Heart left ventricle (tissue), 13 donors: ENCODE measurements around the gene USP40.

ENCODE experiments used
- CTCF ChIP-seq, 12 donors: fragments of 200-600 bp; sonication (generic) in 4 of 12; IDR thresholded peaks; one replicate each; pipeline versions ENCODE4 v1.5.0 to v1.8.0; 2018 to 2022; ENCODE audit warnings: antibody characterized with exemption in 12 of 12, mild to moderate bottlenecking in 5 of 12
- POLR2A ChIP-seq, 2 donors: fragments of 450-650 bp; IDR thresholded peaks; one replicate each; pipeline ENCODE4 v1.6.1; 2017; ENCODE audit warnings: antibody characterized with exemption in 2 of 2, mild to moderate bottlenecking in 2 of 2, moderate library complexity in 2 of 2
- donor health status: ischemic (EF 13 %, LVEDD 7.1; RV severe dilation, severe dysfunction).
- donor health status: DM: no; HTN: yes; CAD: no.
- donor health status: DM: no; HTN: no; CAD: no.
- donor health status: ischemic (EF 25% LVEDD 6.9; RV normal size, moderate dysfunction).
- donor health status: ischemic (EF 25% LVEDD 5.7; RV mildly dilated, moderate dysfunction).
- donor health status: ischemic (EF 35%, LVEDD 5.7; RV mildly dilated, moderate dysfunction).
- donor health status: nonischemic (EF 11% LVEDD 7.7; RV severe dilation, severe dysfunction).
- donor health status: DM: yes; HTN: yes; CAD: no.
- donor health status: PGD.
- donor health status: ischemic (EF 29% LVEDD 5.4; RV normal size, mild dysfunction).
- donor health status: nonischemic (EF 23%, LVEDD 6.1; RV moderate dilation, normal function).

- TF ChIP-seq CTCF (IDR thresholded peaks at IDR 0.05) (no peak), POLR2A (IDR thresholded peaks at IDR 0.05) (no peak)
These were observed 127.4 kb downstream of the USP40 start for GRCh38 chr2:233439191-233439590.
